Caki2 (cell line): ENCODE measurements around the gene MSRB2. TPM values are rescaled to one million over a fixed set of nuclear protein-coding genes. Genes with fewer than 3 reads are reported as not detected.

ENCODE experiments used
- DNase-seq: peaks from one replicate; pipeline ENCODE4 v3.0.0-alpha.2; 2015; ENCODE audit warnings: low read depth
- in situ Hi-C: cut with HindIII; loops from 2 replicates; pipeline ENCODE4 v1.10.0; 2016; ENCODE audit warnings: low sequenced_read_pairs, low pct_unique_long_range_greater_than_20kb, mixed read lengths
- total RNA-seq: library from RNA; depleted of rRNA; stranded (reverse); fragments of >200 nt; shearing (Covaris generic); gene quantifications from 2 replicates; pipeline ENCODE4 v1.2.3, GENCODE V29; 2014; ENCODE audit warnings: low replicate concordance

Gene MSRB2
- total RNA-seq, 1 experiment from 2014 or later = 42.6 TPM

- in situ Hi-C loops = no loop called here
- DNase-seq = no peak
These were observed 4.4 kb downstream of the MSRB2 start for GRCh38 chr10:23099816-23100215.

GRCh38 chr10:23100331-23101030 is 5.1 kb downstream of the MSRB2 start:
- in situ Hi-C loops = no loop called here
- DNase-seq = no peak

- in situ Hi-C loops = no loop called here
These were observed 11.1 kb downstream of the MSRB2 start for GRCh38 chr10:23106331-23107072.

GRCh38 chr10:23110722-23111516 is 15.5 kb downstream of the MSRB2 start:
- in situ Hi-C loops = no loop called here
- no peak for DNase-seq

More at GRCh38 chr10:23106331-23107072, 11.1 kb downstream of the MSRB2 start:
- no peak for DNase-seq

- no peak for DNase-seq
- in situ Hi-C loops = no loop called here
These were observed 16.3 kb downstream of the MSRB2 start for GRCh38 chr10:23111517-23112286.

- in situ Hi-C loops = no loop called here
- no peak for DNase-seq
These were observed 19.0 kb downstream of the MSRB2 start for GRCh38 chr10:23114228-23114850.

GRCh38 chr10:23116486-23117205 is 21.3 kb downstream of the MSRB2 start:
- in situ Hi-C loops = no loop called here
- no peak for DNase-seq

- no peak for DNase-seq
- in situ Hi-C loops = no loop called here
These were observed 24.9 kb downstream of the MSRB2 start for GRCh38 chr10:23120001-23120934.

GRCh38 chr10:23121135-23121534 is 25.8 kb downstream of the MSRB2 start:
- in situ Hi-C loops = no loop called here
- DNase-seq = no peak

- in situ Hi-C loops = no loop called here
- DNase-seq = no peak
These were observed 41.1 kb downstream of the MSRB2 start for GRCh38 chr10:23136462-23136861.

GRCh38 chr10:23139677-23140076 is 44.3 kb downstream of the MSRB2 start:
- DNase-seq = no peak
- in situ Hi-C loops = no loop called here

- in situ Hi-C loops = no loop called here
These were observed 46.6 kb downstream of the MSRB2 start for GRCh38 chr10:23141995-23142394.

GRCh38 chr10:23146258-23146657 is 50.9 kb downstream of the MSRB2 start:
- in situ Hi-C loops = no loop called here
- DNase-seq = no peak

More at GRCh38 chr10:23141995-23142394, 46.6 kb downstream of the MSRB2 start:
- no peak for DNase-seq

- DNase-seq = no peak
- in situ Hi-C loops = no loop called here
These were observed 51.7 kb downstream of the MSRB2 start for GRCh38 chr10:23147035-23147434.

GRCh38 chr10:23148214-23148613 is 52.8 kb downstream of the MSRB2 start:
- no peak for DNase-seq
- in situ Hi-C loops = no loop called here

- no peak for DNase-seq
- in situ Hi-C loops = no loop called here
These were observed 54.7 kb downstream of the MSRB2 start for GRCh38 chr10:23150091-23150490.
